MCF 10A (cell line): Measurements from ENCODE around the gene CEP43. TPM values are rescaled to one million over a fixed set of nuclear protein-coding genes. Genes with fewer than 3 reads are reported as not detected.

ENCODE experiments used
- BruUV-seq: library from RNA; stranded (reverse); fragments of 400-500 nt; replicated peaks from 2 replicates; lab custom pipeline; 2021; lab: Mats Ljungman, UMichigan
- CTCF ChIA-PET: fragments of 300-600 bp; sonication (Branson Sonifier 250); formaldehyde crosslinking; extraction: SDS; loops from one replicate; lab custom pipeline; 2021; ENCODE audit warnings: antibody characterized with exemption, inconsistent platforms; lab: Yijun Ruan, JAX
- POLR2A ChIA-PET: fragments of 300-600, 350-650 bp; sonication (Branson Sonifier 250); formaldehyde crosslinking; extraction: SDS; loops from one replicate; lab custom pipeline; 2020; ENCODE audit warnings: antibody characterized with exemption, inconsistent platforms; lab: Yijun Ruan, JAX
- DNase-seq: peaks from one replicate; pipeline ENCODE4 v3.0.0-alpha.2; 2018; ENCODE audit not compliant: unreplicated experiment
- H3K27ac Mint-ChIP-seq: one replicate; pipeline ENCODE4 v1.8.0; 2022; ENCODE audit warnings: mild to moderate bottlenecking, low read depth, mixed read lengths; ENCODE audit not compliant: unreplicated experiment
- H3K27me3 Mint-ChIP-seq: one replicate; pipeline ENCODE4 v1.8.0; 2022; ENCODE audit warnings: mixed read lengths; ENCODE audit not compliant: insufficient read depth, unreplicated experiment
- H3K36me3 Mint-ChIP-seq: one replicate; pipeline ENCODE4 v1.8.0; 2022; ENCODE audit warnings: mild to moderate bottlenecking, moderate library complexity, mixed read lengths; ENCODE audit not compliant: insufficient read depth, unreplicated experiment
- H3K4me1 Mint-ChIP-seq: one replicate; pipeline ENCODE4 v1.8.0; 2022; ENCODE audit warnings: mixed read lengths; ENCODE audit not compliant: insufficient read depth, unreplicated experiment
- H3K4me3 Mint-ChIP-seq: one replicate; pipeline ENCODE4 v1.8.0; 2022; ENCODE audit warnings: mild to moderate bottlenecking, moderate library complexity, mixed read lengths; ENCODE audit not compliant: unreplicated experiment
- H3K9me3 Mint-ChIP-seq: one replicate; pipeline ENCODE4 v1.8.0; 2022; ENCODE audit warnings: mixed read lengths; ENCODE audit not compliant: unreplicated experiment
- intact Hi-C: fragments of 100-400 bp; cut with micrococcal nuclease; formaldehyde crosslinking; loops from 2 replicates; pipeline ENCODE4 v1.14.1; 2022
- total RNA-seq: library from RNA; stranded (reverse); gene quantifications from 2 replicates; pipeline ENCODE4 v1.2.3, GENCODE V29; 2022
- TF ChIP-seq, protein P1 (sequence below): fragments of 200-600 bp; IDR thresholded peaks from one replicate; pipeline ENCODE4 v1.8.0; 2022; ENCODE audit warnings: antibody characterized with exemption, mild to moderate bottlenecking; ENCODE audit not compliant: unreplicated experiment

Gene CEP43
- total RNA-seq, 1 experiment from 2014 or later = 23.8 TPM

GRCh38 chr6:166996406-166996805, 2.8 kb upstream of the CEP43 start:
- CTCF ChIA-PET = interaction anchor here (0.6 to 1.3 kb wide), 3 partner anchors 40 to 651 kb away, joined by 3 to 4 read pairs (median 3); partner anchors contain the start of gene RNASET2
- H3K36me3 Mint-ChIP-seq = no peaks in the 10 kb centered on the region
- no TSS peak for BruUV-seq
- H3K4me3 Mint-ChIP-seq = no peak overlapping the region
- TF ChIP-seq, protein P1, sequence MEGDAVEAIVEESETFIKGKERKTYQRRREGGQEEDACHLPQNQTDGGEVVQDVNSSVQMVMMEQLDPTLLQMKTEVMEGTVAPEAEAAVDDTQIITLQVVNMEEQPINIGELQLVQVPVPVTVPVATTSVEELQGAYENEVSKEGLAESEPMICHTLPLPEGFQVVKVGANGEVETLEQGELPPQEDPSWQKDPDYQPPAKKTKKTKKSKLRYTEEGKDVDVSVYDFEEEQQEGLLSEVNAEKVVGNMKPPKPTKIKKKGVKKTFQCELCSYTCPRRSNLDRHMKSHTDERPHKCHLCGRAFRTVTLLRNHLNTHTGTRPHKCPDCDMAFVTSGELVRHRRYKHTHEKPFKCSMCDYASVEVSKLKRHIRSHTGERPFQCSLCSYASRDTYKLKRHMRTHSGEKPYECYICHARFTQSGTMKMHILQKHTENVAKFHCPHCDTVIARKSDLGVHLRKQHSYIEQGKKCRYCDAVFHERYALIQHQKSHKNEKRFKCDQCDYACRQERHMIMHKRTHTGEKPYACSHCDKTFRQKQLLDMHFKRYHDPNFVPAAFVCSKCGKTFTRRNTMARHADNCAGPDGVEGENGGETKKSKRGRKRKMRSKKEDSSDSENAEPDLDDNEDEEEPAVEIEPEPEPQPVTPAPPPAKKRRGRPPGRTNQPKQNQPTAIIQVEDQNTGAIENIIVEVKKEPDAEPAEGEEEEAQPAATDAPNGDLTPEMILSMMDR = no peak
- H3K27me3 Mint-ChIP-seq = no peaks in the 10 kb centered on the region
- peak; percentile 77 for DNase-seq
- intact Hi-C loops = no loop called here
- no peak overlapping the region for H3K27ac Mint-ChIP-seq
- no peaks in the 10 kb centered on the region for H3K9me3 Mint-ChIP-seq
- POLR2A ChIA-PET = interaction anchor here (1.0 to 1.1 kb wide), 2 partner anchors 42 to 833 kb away, joined by 3 to 5 read pairs; no protein-coding TSS in a partner anchor
- peaks cover 24% of the 10 kb centered on the region for H3K4me1 Mint-ChIP-seq

GRCh38 chr6:166997348-166997747, 1.8 kb upstream of the CEP43 start:
- no peaks in the 10 kb centered on the region for H3K27me3 Mint-ChIP-seq
- no peaks in the 10 kb centered on the region for H3K36me3 Mint-ChIP-seq
- peaks cover 30% of the 10 kb centered on the region for H3K4me1 Mint-ChIP-seq
- ChIA-PET POLR2A (interaction anchor here (1.0 to 1.3 kb wide), 2 partner anchors 41 to 832 kb away, joined by 3 to 8 read pairs; partner anchors contain the start of gene RNASET2), CTCF (interaction anchor here (1.3 kb wide), 1 partner anchor 41 kb away, joined by 3 read pairs; the partner anchor contains the start of gene RNASET2)
- no TSS peak for BruUV-seq
- intact Hi-C loops = loop anchor here (1.0 kb wide), 1 partner anchor 145 kb away; no protein-coding TSS in a partner anchor
- TF ChIP-seq, protein P1 = no peak
- peak overlapping the region; percentile 36 for H3K27ac Mint-ChIP-seq
- H3K4me3 Mint-ChIP-seq = peak overlapping the region; percentile 77
- H3K9me3 Mint-ChIP-seq = no peaks in the 10 kb centered on the region
- no peak for DNase-seq

GRCh38 chr6:166997768-166998255, 1.4 kb upstream of the CEP43 start:
- no TSS peak for BruUV-seq
- DNase-seq = peak; percentile 88
- H3K36me3 Mint-ChIP-seq = no peaks in the 10 kb centered on the region
- POLR2A ChIA-PET = interaction anchor here (1.3 kb wide), 1 partner anchor 42 kb away, joined by 8 read pairs; the partner anchor contains the start of gene RNASET2
- peaks cover 30% of the 10 kb centered on the region for H3K4me1 Mint-ChIP-seq
- no peaks in the 10 kb centered on the region for H3K27me3 Mint-ChIP-seq
- CTCF ChIA-PET = interaction anchor here (0.5 kb wide), 1 partner anchor 447 kb away, joined by 3 read pairs; no protein-coding TSS in a partner anchor
- TF ChIP-seq, protein P1 = peak; percentile 51
- no peaks in the 10 kb centered on the region for H3K9me3 Mint-ChIP-seq
- peak overlapping the region; percentile 77 for H3K4me3 Mint-ChIP-seq
- intact Hi-C loops = loop anchor here (1.0 kb wide), 1 partner anchor 144 kb away; no protein-coding TSS in a partner anchor
- H3K27ac Mint-ChIP-seq = peak overlapping the region; percentile 36

DNA sequence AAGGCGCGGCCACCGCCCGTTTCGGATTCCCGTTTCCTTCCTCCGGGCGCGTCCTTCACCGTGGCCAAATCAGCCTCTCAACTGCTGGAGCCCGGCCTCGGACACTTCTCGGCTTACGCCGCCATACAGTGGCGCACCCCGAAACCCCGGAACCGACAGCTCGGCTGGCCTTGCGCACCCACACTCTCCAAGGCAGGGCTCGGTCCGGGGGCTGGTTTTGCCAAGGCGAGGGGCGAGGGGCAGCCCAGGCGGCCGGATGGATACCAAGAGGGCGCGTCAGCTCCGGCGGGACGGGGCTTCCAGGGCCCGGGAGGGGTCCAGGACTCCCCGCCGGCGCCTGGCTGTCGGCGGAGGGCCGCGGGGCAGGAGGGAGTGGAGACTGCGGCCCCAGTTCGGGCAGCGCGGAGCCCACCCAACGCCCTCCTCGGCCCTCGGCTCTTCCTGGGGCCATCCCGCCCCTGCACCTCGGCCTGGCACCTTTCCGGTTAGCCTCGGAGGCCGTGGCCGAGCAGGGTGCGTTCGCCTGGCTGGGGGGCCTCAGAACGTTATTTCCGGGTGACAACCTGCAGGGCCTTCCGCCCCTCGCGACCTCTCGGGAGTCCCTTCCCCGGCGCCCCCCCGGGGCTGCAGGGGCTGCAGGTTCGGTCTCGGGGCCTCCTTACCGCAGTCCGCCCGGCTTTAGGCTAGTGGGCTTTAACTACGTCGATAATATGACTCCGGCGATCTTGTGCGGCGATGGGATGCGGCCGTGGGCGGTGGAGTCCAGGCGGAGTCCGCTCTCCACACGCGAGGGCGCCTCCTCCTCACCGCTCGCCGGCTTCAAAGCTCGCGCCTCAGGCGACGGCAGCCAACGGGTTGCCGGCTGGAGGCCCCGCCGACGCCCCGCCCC, 697 bp upstream of the CEP43 start:
- H3K36me3 Mint-ChIP-seq = no peaks in the 10 kb centered on the region
- peak overlapping the region; percentile 77 for H3K4me3 Mint-ChIP-seq
- H3K9me3 Mint-ChIP-seq = no peaks in the 10 kb centered on the region
- H3K27ac Mint-ChIP-seq = peak overlapping the region; percentile 77
- CTCF ChIA-PET = interaction anchor here (0.5 to 1.1 kb wide), 2 partner anchors 14 to 448 kb away, joined by 3 read pairs; no protein-coding TSS in a partner anchor
- H3K4me1 Mint-ChIP-seq = peaks cover 30% of the 10 kb centered on the region
- H3K27me3 Mint-ChIP-seq = no peaks in the 10 kb centered on the region
- no peak for DNase-seq
- POLR2A ChIA-PET = interaction anchor here (0.7 to 2.5 kb wide), 8 partner anchors 42 to 471 kb away, joined by 3 to 10 read pairs (median 6); partner anchors contain the start of genes RNASET2 and RPS6KA2
- intact Hi-C loops = no loop called here
- BruUV-seq = no TSS peak
- TF ChIP-seq, protein P1 = no peak
